GM12801 (cell line): ENCODE results near the gene MIA.

ENCODE experiments used
- CTCF ChIP-seq: IDR thresholded peaks from one replicate; pipeline ENCODE4 v1.5.1; 2011; ENCODE audit warnings: control low read depth; ENCODE audit not compliant: insufficient read length; ENCODE audit errors: extremely low read depth

Gene MIA

GRCh38 chr19:40806423-40807146 is 31.3 kb downstream of the MIA start:
- no peak for TF ChIP-seq CTCF

- no peak for TF ChIP-seq CTCF
Measured at GRCh38 chr19:40807147-40808020, 32.1 kb downstream of the MIA start.

- no peak for TF ChIP-seq CTCF
Measured at GRCh38 chr19:40808021-40808325, 32.7 kb downstream of the MIA start.

- TF ChIP-seq CTCF = no peak
Measured at GRCh38 chr19:40808497-40808896, 33.2 kb downstream of the MIA start.

- no peak for TF ChIP-seq CTCF
Measured at GRCh38 chr19:40809358-40810086, 34.2 kb downstream of the MIA start.

- TF ChIP-seq CTCF = no peak
Measured at GRCh38 chr19:40810160-40810559, 34.8 kb downstream of the MIA start.
